ENCODE measurements around the gene MAB21L1.

The MAB21L1 gene

GRCh38 chr13:35473802-35474201, 2.7 kb downstream of the MAB21L1 start:
- FAIRE-seq (no peak), DNase-seq (ENCODE audit: insufficient read length, low spot score) (no peak)
- no peak for TF ChIP-seq PAX5 (IDR thresholded peaks at IDR 0.05; ENCODE audit: insufficient read depth, low read length, severe bottlenecking)
- TF ChIP-seq POU2F2 (IDR thresholded peaks at IDR 0.05; ENCODE audit: low read depth, low read length): no peak
- no peak for TF ChIP-seq SPI1 (IDR thresholded peaks at IDR 0.05; ENCODE audit: low read depth, low read length)
- no peak for TF ChIP-seq TAF1 (IDR thresholded peaks at IDR 0.05; ENCODE audit: low read depth, low read length)
- TF ChIP-seq POLR2A (IDR thresholded peaks at IDR 0.05; ENCODE audit: low read depth, low read length): no peak
- no peak for TF ChIP-seq POLR2AphosphoS5 (IDR thresholded peaks at IDR 0.05; ENCODE audit: low read depth, low read length)

GRCh38 chr13:35473206-35473775, 3.2 kb downstream of the MAB21L1 start:
- no peak for TF ChIP-seq PAX5 (IDR thresholded peaks at IDR 0.05; ENCODE audit: insufficient read depth, low read length, severe bottlenecking)
- DNase-seq (ENCODE audit: insufficient read length, low spot score): no peak
- FAIRE-seq: no peak

GRCh38 chr13:35472323-35472881, 4.1 kb downstream of the MAB21L1 start:
- FAIRE-seq: no peak
- TF ChIP-seq SPI1 (IDR thresholded peaks at IDR 0.05; ENCODE audit: low read depth, low read length): no peak
- no peak for TF ChIP-seq TAF1 (IDR thresholded peaks at IDR 0.05; ENCODE audit: low read depth, low read length)
- TF ChIP-seq POLR2A (IDR thresholded peaks at IDR 0.05; ENCODE audit: low read depth, low read length): no peak
- no peak for DNase-seq (ENCODE audit: insufficient read length, low spot score)

- no peak for FAIRE-seq
- DNase-seq (ENCODE audit: insufficient read length, low spot score): no peak
- no peak for TF ChIP-seq POLR2AphosphoS5 (IDR thresholded peaks at IDR 0.05; ENCODE audit: low read depth, low read length)
- no peak for TF ChIP-seq POLR2A (IDR thresholded peaks at IDR 0.05; ENCODE audit: low read depth, low read length)
- no peak for TF ChIP-seq TAF1 (IDR thresholded peaks at IDR 0.05; ENCODE audit: low read depth, low read length)
- no peak for TF ChIP-seq POU2F2 (IDR thresholded peaks at IDR 0.05; ENCODE audit: low read depth, low read length)
- no peak for TF ChIP-seq PAX5 (IDR thresholded peaks at IDR 0.05; ENCODE audit: insufficient read depth, low read length, severe bottlenecking)
- TF ChIP-seq SPI1 (IDR thresholded peaks at IDR 0.05; ENCODE audit: low read depth, low read length): no peak
Observed at GRCh38 chr13:35471706-35472322, 4.7 kb downstream of the MAB21L1 start.

- DNase-seq (ENCODE audit: insufficient read length, low spot score) (no peak), FAIRE-seq (no peak)
- TF ChIP-seq TAF1 (IDR thresholded peaks at IDR 0.05; ENCODE audit: low read depth, low read length): no peak
- TF ChIP-seq POLR2A (IDR thresholded peaks at IDR 0.05; ENCODE audit: low read depth, low read length): no peak
- TF ChIP-seq SPI1 (IDR thresholded peaks at IDR 0.05; ENCODE audit: low read depth, low read length): no peak
- TF ChIP-seq PAX5 (IDR thresholded peaks at IDR 0.05; ENCODE audit: insufficient read depth, low read length, severe bottlenecking): no peak
- no peak for TF ChIP-seq POLR2AphosphoS5 (IDR thresholded peaks at IDR 0.05; ENCODE audit: low read depth, low read length)
- no peak for TF ChIP-seq POU2F2 (IDR thresholded peaks at IDR 0.05; ENCODE audit: low read depth, low read length)
Observed at GRCh38 chr13:35470671-35471661, 5.5 kb downstream of the MAB21L1 start.

GRCh38 chr13:35469806-35470525, 6.5 kb downstream of the MAB21L1 start:
- DNase-seq (ENCODE audit: insufficient read length, low spot score): no peak
- FAIRE-seq: no peak
- TF ChIP-seq POLR2A (IDR thresholded peaks at IDR 0.05; ENCODE audit: low read depth, low read length): no peak
- no peak for TF ChIP-seq POU2F2 (IDR thresholded peaks at IDR 0.05; ENCODE audit: low read depth, low read length)

GRCh38 chr13:35468195-35468594, 8.3 kb downstream of the MAB21L1 start:
- TF ChIP-seq PAX5 (IDR thresholded peaks at IDR 0.05; ENCODE audit: insufficient read depth, low read length, severe bottlenecking) (no peak), SPI1 (IDR thresholded peaks at IDR 0.05; ENCODE audit: low read depth, low read length) (no peak), TAF1 (IDR thresholded peaks at IDR 0.05; ENCODE audit: low read depth, low read length) (no peak), POLR2A (IDR thresholded peaks at IDR 0.05; ENCODE audit: low read depth, low read length) (no peak), POLR2AphosphoS5 (IDR thresholded peaks at IDR 0.05; ENCODE audit: low read depth, low read length) (no peak), POU2F2 (IDR thresholded peaks at IDR 0.05; ENCODE audit: low read depth, low read length) (no peak)
- FAIRE-seq: no peak

GRCh38 chr13:35465371-35465770, 11.1 kb downstream of the MAB21L1 start:
- FAIRE-seq: no peak
- TF ChIP-seq POLR2AphosphoS5 (IDR thresholded peaks at IDR 0.05; ENCODE audit: low read depth, low read length): no peak
- no peak for TF ChIP-seq SPI1 (IDR thresholded peaks at IDR 0.05; ENCODE audit: low read depth, low read length)
- no peak for TF ChIP-seq POLR2A (IDR thresholded peaks at IDR 0.05; ENCODE audit: low read depth, low read length)
- TF ChIP-seq TAF1 (IDR thresholded peaks at IDR 0.05; ENCODE audit: low read depth, low read length): no peak
- no peak for TF ChIP-seq PAX5 (IDR thresholded peaks at IDR 0.05; ENCODE audit: insufficient read depth, low read length, severe bottlenecking)
- DNase-seq (ENCODE audit: insufficient read length, low spot score): no peak

More at GRCh38 chr13:35468195-35468594, 8.3 kb downstream of the MAB21L1 start:
- no peak for DNase-seq (ENCODE audit: insufficient read length, low spot score)

- no peak for FAIRE-seq
- DNase-seq (ENCODE audit: insufficient read length, low spot score): no peak
- no peak for TF ChIP-seq POU2F2 (IDR thresholded peaks at IDR 0.05; ENCODE audit: low read depth, low read length)
Observed at GRCh38 chr13:35460061-35460460, 16.4 kb downstream of the MAB21L1 start.

Data from GM12891 (cell line).